Adrenal gland (tissue), 5 donors: ENCODE data around the gene ELMO2.

ENCODE experiments used
- POLR2A ChIP-seq, 2 donors: fragments of 450-650 bp; IDR thresholded peaks; one replicate each; pipeline ENCODE4 v1.6.1; 2017; ENCODE audit warnings: antibody characterized with exemption in 2 of 2, mild to moderate bottlenecking in 2 of 2, moderate library complexity in 1 of 2
- TF ChIP-seq, protein P1 (sequence below), 6 experiments: fragments of 450-650 bp in 4 of 6; fragments of 200-600 bp in 2 of 6; sonication (generic) in 1 of 6; IDR thresholded peaks; 1 replicate in 5 of 6; 2 replicates in 1 of 6; pipeline versions ENCODE4 v1.5.1 to v1.8.0; 2016 to 2021; ENCODE audit warnings: antibody characterized with exemption in 6 of 6, mild to moderate bottlenecking in 2 of 6, moderate library complexity in 1 of 6
- donor health status: DM: no; HTN: no; CAD: no.

DNA sequence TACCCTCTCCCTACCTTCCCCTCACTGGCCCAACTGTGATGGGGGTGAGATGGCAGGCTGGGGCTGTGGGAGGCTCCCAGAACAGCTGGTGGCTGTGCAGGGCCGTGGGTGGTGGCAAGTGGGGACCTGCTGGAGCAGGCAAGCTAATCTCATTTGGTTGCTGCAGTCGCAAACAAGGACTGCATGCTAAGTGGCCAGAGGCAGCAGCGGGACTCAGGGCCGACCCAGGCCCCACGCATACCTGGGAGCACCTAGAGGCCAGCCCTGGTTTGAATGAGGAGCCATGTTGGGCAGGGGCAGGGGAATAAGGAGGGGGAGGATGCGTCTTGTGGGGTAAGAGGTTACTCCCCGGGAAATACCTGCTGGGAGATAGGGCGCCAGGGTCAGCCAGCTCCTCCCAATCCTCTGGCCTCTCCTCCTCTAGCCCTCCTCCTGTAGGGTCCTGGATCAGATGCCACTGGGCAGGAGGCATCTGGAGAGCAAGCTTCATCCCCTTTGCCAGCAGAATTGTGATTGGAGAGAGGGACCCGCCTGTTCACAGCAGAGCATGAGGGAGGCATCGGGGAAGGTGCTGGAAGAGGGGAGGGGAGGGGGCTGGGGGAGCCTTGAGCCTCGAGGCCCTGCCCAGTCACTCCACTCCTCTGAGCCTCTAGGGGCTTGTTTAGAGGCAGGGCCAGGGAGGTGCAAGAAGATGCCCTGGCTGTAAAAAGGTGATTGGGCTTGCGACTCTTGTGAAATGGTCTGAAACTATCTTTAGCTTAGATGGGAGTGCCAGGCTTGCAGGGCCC, 73.8 kb downstream of the ELMO2 start:
- TF ChIP-seq, protein P1, sequence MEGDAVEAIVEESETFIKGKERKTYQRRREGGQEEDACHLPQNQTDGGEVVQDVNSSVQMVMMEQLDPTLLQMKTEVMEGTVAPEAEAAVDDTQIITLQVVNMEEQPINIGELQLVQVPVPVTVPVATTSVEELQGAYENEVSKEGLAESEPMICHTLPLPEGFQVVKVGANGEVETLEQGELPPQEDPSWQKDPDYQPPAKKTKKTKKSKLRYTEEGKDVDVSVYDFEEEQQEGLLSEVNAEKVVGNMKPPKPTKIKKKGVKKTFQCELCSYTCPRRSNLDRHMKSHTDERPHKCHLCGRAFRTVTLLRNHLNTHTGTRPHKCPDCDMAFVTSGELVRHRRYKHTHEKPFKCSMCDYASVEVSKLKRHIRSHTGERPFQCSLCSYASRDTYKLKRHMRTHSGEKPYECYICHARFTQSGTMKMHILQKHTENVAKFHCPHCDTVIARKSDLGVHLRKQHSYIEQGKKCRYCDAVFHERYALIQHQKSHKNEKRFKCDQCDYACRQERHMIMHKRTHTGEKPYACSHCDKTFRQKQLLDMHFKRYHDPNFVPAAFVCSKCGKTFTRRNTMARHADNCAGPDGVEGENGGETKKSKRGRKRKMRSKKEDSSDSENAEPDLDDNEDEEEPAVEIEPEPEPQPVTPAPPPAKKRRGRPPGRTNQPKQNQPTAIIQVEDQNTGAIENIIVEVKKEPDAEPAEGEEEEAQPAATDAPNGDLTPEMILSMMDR (IDR thresholded peaks at IDR 0.05) = no peak
- no peak for TF ChIP-seq POLR2A (IDR thresholded peaks at IDR 0.05)
